NCI-H2081 treated with DMSO at 0.1 percent for 48 hours (cell line): ENCODE measurements around the gene SKOR1.

Experiments used
- DNase-seq: peaks from one replicate; lab custom pipeline; 2025; lab: John Stamatoyannopoulos, UW

Gene SKOR1

DNA sequence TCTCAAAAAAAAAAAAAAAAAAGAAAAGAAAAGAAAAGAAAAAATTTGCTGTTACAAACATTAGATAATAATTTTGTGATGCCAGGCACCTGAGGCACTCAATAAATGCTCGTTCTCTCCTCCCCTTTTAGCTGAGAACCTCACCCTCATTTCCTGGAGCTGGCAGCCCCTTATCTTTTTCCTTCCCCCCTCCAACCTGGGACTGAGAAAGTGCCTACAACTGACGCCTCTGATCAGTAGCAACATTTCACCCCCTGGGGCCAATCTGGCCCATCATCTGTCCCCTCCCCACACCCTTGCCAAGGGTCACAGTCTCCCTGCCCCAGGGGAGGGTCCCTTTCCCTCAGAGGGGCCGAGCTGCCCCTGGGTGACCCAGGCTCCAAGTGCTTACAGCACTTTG, 27.1 kb downstream of the SKOR1 start:
- no peak for DNase-seq

DNA sequence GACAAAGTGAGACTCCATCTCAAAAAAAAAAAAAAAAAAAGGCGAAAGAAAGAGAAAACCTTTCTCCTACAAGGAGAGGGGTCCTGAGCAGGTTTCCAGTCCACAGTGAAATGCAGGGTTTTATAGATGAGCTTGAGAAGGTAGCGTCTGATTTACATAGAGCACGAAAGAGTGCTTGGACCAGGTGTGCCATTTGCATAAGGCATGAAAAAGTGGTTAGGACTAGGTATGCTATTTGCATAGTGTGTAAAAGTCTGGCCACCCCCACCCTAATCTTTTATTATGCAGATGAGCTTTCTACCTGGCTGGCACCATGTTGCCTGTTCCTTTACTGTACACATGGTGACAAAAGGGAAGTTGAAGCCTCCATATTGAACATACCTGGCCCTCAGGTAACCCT, 28.1 kb downstream of the SKOR1 start:
- DNase-seq: no peak

DNA sequence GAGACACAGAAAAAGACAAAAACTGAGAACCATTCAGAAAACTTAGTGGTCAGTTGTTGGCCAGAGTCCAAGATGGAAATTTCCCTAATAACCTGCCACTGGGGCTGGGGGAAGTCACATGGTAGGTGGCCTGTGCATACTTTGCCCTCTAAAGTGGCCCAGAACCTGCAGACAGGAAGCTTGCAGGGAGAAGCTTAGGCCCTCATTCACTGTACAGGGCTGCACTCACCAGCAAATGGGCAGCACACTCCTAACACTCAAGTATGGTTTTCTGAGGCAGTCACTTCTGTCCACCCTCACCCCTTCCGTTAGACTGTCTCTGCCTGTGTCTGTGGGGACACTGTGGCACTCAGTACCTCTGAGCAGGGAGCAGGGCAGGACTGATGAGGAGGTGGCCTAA, 29.0 kb downstream of the SKOR1 start:
- DNase-seq: no peak

GRCh38 chr15:67855842-67856241, 30.5 kb downstream of the SKOR1 start:
- no peak for DNase-seq

DNA sequence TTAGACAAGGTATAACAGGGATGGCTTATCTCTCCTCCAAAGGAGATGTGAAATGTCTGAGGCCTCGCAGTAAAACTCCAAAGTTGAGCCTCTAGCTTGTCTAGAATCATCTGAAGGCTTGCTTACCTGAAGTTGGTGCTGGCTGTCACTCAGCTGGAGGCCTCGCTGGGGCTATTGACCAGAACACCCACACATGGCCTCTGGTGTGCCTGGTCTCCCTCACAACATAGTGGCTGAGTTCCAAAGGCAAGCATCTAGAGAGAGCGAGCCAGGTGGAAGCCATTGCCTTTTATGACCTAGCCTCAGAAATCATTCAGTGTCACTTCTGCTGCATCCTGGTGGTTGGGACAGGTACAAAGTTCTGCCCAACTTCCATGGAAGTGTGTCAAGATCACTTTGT, 31.9 kb downstream of the SKOR1 start:
- no peak for DNase-seq

DNA sequence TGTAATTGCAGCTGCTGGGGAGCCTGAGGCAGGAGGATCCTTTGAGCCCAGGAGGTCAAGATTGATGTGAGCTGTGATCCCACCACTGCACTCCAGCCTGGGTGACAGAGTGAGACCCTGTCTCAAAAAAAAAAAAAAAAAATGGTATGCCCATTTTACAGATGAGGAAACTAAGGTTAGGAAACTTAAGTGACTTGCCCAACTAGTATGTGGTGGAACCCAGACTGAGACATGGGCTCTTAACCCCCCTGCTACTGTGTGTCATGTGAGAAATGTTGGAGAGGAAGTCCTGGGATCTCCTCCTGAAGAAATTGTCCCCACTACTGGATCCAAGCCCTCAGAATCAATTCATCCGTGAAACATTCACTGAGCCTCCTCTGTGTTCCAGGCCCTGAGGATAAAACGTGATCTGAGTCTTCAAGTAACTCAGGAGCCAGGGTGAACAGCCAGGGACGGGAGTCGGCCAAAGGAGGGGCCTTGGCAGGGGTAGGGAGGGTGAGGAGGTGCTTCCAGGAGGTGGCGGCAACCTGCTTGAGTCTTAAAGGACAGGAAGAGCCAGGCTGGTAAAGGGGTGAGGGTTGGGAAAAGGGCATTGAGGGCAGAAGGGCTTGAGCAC, 34.1 kb downstream of the SKOR1 start:
- DNase-seq: no peak

DNA sequence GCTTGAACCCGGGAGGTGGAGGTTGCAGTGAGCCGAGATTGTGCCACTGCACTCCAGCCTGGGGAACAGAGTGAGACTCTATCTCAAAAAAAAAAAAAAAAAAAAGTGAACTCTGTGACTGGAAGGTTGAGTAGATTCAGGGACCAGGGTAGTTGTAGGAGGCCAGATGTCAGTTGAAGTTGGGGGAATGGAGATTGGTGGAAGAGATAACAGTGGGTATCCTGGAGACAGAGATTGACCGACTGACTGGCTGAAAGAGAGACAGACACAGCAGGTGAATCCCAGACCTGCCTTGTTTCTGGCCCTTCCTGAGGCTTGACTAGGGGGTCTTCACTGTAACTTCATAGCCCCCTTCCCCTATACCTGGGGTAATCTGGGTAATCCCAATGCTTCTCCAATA, 36.7 kb downstream of the SKOR1 start:
- no peak for DNase-seq

DNA sequence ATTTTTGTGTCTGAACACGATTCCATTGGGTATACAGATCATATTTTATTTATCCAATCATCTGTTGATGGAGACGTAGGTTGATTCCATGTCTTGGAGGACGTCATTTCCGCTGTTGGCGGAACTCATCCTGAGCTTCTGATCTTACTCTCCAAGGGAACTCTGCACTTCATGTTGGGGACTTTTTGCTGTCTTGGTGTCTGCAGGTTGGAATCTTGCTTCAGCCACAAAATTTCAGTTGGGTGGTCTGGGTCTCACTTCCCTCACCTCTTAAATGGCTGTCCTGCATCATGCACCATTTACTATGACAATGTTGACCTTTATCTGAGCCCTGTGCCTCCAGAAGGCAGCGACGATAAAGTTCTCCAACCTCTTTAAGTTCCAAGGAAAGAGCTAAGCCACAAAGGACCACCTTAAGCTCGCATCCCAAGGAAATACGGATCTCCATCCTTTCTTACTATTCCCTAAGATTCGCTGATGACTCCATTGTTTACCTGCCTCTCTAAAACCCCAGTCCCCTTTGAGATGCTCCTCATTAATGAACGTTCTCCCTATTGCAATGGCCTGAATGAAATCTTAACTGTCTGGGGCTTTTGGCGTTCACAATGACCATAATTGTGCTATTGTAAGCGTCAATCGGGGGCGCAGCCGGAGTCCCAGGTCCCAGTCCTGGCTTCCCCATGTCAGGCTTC, 37.6 kb downstream of the SKOR1 start:
- DNase-seq: no peak

DNA sequence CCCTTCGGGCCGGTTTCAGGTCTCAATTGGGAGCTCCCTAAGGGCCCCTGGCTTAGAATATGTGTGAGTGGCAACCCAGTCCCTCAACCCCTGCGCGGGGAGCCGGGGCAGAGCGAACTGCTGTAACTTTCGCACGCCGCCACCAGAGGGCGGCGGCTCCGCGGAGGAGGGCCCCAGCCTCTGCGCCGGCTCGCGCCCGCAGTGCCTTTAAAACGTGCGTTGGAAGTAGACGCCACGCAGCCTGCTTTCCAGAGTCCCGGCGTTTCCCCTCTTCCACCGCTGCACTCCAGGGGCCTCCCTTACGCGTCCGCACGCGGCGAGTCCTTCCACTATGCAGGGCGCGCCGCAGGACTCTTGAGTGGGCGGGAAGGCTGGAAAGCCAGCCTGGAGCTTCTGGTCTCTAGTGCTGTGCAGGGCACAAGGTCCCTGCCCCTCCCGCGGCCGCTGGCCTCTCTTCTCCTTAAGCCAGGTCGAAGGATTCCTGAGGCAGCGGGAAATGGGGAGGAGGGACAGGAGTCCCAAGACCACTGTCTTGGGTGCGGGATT, 38.2 kb downstream of the SKOR1 start:
- peak; percentile 21 for DNase-seq

- DNase-seq: no peak
Measured at GRCh38 chr15:67865331-67865730, 40.0 kb downstream of the SKOR1 start.

DNA sequence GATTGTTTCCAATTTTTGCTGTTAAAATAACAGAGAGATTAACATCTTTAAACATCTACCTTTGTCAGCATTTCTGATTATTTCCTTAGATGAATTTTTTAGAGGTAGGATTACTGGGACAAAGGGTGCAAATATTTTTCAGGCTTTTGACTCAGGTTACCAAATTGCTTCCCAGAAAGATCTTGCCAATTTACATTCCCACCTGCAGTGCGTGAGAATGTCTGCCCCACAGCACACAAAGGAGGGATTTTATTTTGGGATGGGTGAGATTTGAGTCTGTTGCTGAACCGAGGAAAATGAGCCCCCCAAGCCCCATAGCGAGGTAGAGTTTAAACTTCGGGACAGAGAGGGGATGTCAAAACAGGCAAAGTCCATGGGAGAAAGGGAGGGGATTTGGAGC, 40.5 kb downstream of the SKOR1 start:
- DNase-seq: no peak

- DNase-seq: no peak
Measured at GRCh38 chr15:67869701-67870100, 44.4 kb downstream of the SKOR1 start.

- DNase-seq: no peak
Measured at GRCh38 chr15:67870868-67871408, 45.6 kb downstream of the SKOR1 start.

- no peak for DNase-seq
Measured at GRCh38 chr15:67873777-67874176, 48.5 kb downstream of the SKOR1 start.

DNA sequence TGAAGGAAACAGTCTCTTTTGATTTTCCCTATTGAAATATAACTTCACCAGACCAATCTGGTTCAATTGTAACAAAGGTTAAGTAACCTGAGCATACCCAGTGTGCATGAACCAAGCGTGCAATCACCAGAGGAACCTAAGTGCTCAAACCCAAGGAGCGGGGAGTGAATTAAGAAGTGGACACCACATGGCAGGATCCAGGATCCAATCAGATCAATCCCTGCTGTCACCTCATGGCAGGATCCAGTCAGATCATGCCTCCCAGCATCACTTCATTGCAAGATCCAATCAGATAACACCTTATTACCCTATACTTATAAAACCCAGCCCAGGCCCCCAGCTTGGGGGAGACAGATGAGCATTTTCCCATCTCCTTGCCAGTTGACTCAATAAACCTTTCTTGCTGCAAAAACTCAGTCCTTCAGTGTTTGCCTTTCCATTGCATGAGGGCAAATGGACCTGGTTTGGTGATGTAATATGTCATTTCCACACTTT, 53.5 kb downstream of the SKOR1 start:
- DNase-seq: no peak

DNA sequence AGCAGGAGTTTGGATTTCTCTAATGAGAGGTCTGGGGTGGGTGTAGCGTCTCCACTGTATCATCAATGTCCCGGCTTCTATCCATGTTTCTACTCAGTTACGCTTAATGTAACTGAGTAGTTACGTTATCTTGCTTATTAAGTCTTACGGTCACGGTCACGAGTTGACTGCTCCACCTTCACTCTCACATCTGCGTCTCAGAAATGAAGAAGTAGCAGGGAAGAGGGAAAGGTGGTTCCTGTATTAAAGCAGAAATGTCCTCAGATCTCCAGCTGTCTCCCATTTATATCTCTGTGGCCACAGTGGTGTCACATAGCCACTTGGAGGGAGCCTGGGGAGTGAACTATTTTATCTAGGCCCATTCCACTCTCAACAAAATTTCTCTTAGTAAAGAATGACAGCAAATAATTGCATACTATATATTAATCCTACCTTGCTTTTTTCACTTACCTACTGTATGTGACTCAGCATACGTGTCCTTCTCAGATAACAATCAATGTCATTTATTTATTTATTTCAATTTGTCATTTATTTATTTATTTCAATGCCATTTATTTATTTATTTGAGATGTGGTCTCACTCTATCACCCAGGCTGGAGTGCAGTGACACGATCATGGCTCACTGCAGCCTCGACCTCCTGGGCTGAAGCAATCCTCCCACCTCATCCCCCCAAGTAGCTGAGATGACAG, 54.3 kb downstream of the SKOR1 start:
- DNase-seq: no peak

GRCh38 chr15:67880651-67881182, 55.4 kb downstream of the SKOR1 start:
- no peak for DNase-seq

- no peak for DNase-seq
Measured at GRCh38 chr15:67882487-67883233, 57.4 kb downstream of the SKOR1 start.

DNA sequence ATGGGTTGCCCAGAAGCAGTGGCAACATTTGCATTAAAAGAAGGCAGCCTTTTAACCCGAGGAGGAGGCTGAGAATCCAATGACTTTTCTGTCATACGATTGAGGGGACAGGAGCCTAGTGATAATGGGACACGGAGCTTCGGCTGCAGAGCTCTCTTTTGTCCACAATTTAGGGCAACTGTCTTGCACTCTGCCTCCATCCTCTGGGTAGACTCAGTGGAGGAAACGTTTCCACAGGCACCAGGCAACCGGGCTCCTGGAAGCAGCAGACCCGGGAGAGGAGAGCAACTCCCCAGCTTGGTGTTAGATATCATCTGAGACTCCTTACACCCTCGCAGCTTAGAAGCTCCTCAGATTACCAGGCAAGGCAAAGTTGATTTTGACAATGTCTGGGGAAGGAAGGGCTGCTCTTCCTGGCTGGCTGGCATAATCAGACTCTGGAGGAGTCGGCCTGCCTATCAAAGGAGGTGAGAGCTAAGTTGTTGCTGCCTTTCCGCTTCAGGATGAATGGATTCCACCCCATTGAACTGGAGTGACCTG, 58.0 kb downstream of the SKOR1 start:
- DNase-seq: no peak

DNA sequence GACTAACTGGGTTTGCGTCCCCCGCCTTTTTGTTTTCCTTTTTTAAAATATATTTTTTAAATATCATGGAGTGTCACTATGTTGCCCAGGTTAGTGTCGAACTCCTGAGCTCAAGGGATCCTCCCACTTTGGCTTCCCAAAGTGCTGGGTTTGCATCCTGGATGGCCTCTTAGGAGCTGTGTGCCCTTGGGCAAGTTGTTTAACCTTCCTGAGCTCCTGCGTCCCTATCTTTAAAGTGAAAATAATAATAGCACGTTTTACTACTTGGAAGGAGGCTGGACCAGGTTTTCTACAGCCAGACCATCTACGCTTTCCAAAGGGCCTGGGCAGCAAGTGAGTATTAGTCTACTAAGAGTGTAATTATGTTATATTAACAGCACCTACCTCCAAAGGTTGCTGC, 58.7 kb downstream of the SKOR1 start:
- DNase-seq: no peak
